Epithelial cell of proximal tubule (primary cell): ENCODE results near the gene BATF2. TPM values are rescaled to one million over a fixed set of nuclear protein-coding genes. Genes with fewer than 3 reads are reported as not detected.
A peak's percentile ranks its signal among the peaks of the same experiment; 100 is the strongest.
"Not testable (repeated sequence)": the region's sequence is repeated elsewhere in the genome, so short reads cannot be mapped to it uniquely, and the experiment has no call there.

Source experiments
- DNase-seq: peaks from one replicate; pipeline ENCODE4 v3.0.0-alpha.2; 2011; ENCODE audit warnings: low read depth
- H3K4me3 ChIP-seq: 2 replicates; pipeline ENCODE4 v1.5.1; 2011; ENCODE audit warnings: low read depth, mild to moderate bottlenecking, low read length
- CTCF ChIP-seq: conservative IDR thresholded peaks from 2 replicates; pipeline ENCODE4 v1.5.1; 2012; ENCODE audit warnings: low read depth, mild to moderate bottlenecking, low read length
- total RNA-seq: library from RNA; depleted of rRNA; stranded (reverse); fragments of >200 nt; gene quantifications from 2 replicates; pipeline ENCODE4 v1.2.3, GENCODE V29; 2015

The BATF2 gene
- total RNA-seq, 1 donor from 2014 or later = 0.35 TPM

- no peak for TF ChIP-seq CTCF
- no peak for DNase-seq
- peak overlapping the region; percentile 65 for H3K4me3 ChIP-seq
Measured at GRCh38 chr11:65040520-65040846, 43.7 kb upstream of the BATF2 start.

- no peak for TF ChIP-seq CTCF
- H3K4me3 ChIP-seq = no peak overlapping the region
- DNase-seq = no peak
Measured at GRCh38 chr11:65036931-65037330, 40.2 kb upstream of the BATF2 start.

GRCh38 chr11:65035579-65035978 lies 38.8 kb upstream of the BATF2 start:
- no peak for TF ChIP-seq CTCF
- H3K4me3 ChIP-seq = no peak overlapping the region
- DNase-seq = no peak

- TF ChIP-seq CTCF = no peak
- no peak overlapping the region for H3K4me3 ChIP-seq
- no peak for DNase-seq
Measured at GRCh38 chr11:65034423-65034822, 37.7 kb upstream of the BATF2 start.

- no peak overlapping the region for H3K4me3 ChIP-seq
- no peak for DNase-seq
- TF ChIP-seq CTCF = no peak
Measured at GRCh38 chr11:65032216-65032615, 35.4 kb upstream of the BATF2 start.

- DNase-seq = peak; percentile 83
- peak; percentile 67 for TF ChIP-seq CTCF
Measured at GRCh38 chr11:65027213-65028067, 30.7 kb upstream of the BATF2 start, which contains the start of gene SNX15. SNX15 (plus strand) TSS chr11:65027439; CDS start chr11:65027538, 99 bp downstream.

GRCh38 chr11:65026810-65027209 lies 30.0 kb upstream of the BATF2 start:
- peak; percentile 45 for DNase-seq
- peak overlapping the region; percentile 63 for H3K4me3 ChIP-seq
- TF ChIP-seq CTCF = no peak

More at GRCh38 chr11:65027213-65028067, 30.7 kb upstream of the BATF2 start, which contains the start of gene SNX15:
- peak within 1 kb of the TSS; percentile 63 for H3K4me3 ChIP-seq

GRCh38 chr11:65023502-65023901 lies 26.7 kb upstream of the BATF2 start:
- H3K4me3 ChIP-seq, DNase-seq: not testable (repeated sequence)
